Activated CD4-positive, alpha-beta T cell treated with anti-CD3 and anti-CD28 coated beads, Interleukin-2, amount 50 U/mL, for 24 hours (primary cell): ENCODE data around the gene ST7.
"Not testable (repeated sequence)": the region's sequence is repeated elsewhere in the genome, so short reads cannot be mapped to it uniquely, and the experiment has no call there.

Source experiments
- DNase-seq, 2 donors: peaks; one replicate each; pipeline ENCODE4 v3.0.0-alpha.2; 2020; ENCODE audit warnings: low read depth in 1 of 2, low spot score in 1 of 2

Gene ST7

DNA sequence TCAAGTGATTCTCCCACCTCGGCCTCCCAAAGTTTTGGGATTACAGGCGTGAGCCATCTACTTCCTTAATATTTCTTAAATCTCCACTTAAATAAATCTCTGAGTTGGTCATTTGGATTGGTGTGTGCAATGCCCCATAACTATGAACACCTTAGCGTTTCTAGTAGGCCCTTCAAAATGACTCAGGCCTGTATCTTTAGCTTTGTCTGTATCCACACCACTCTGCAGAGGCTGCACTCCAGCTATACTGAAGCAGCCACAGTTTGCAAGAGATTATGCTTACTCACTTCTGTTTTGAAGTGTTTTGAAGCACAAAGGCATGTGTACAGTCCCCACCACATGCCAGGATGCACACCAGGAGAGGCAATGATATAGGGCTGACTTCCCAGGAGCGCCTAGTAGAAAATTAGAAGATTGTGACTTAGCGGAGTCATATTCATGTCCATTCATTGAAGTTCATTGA lies 2.4 kb upstream of the ST7 start:
- DNase-seq = no peak

DNA sequence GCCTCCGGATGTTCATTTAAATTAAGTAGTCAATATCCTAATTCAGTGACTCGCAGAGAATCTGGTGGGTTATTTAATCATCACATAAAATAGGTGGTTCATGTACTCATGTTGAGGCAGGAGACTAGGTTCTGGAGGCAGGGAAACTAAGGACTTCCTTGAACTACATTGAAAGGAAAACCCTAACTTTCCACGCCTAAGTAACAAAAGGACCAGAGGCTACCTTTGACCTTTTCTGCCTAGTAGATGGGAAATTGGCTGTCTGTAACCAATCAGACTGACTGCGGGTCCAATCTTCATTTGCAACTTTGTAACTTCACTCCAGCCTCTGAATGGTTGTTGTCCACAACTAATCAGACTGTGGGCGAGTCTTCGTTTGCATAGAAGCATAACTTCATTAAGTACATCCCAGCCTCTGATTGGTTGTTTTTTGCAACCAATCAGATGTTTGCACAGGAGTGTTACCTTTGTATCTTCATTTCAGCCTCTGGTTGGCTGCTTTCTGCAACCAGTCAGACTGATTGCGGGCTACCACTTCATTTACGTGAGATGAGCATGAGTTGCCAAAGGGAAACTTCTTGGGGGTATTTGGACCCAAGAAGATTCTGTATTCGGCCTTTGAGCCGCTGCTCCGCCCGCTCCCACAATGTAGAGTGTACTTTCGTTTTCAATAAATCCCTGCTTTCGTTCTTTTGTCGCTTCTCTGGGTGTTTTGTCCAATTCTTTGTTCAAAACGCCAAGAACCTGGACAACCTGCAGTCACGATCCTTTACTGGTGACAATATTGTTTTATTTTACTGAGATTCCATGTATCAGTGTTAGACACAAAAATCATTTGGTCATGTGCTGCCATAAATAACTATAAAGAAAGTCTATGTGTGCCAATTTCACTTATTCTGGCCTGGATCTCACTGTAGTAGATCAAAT lies 1.7 kb upstream of the ST7 start:
- DNase-seq = no peak

DNA sequence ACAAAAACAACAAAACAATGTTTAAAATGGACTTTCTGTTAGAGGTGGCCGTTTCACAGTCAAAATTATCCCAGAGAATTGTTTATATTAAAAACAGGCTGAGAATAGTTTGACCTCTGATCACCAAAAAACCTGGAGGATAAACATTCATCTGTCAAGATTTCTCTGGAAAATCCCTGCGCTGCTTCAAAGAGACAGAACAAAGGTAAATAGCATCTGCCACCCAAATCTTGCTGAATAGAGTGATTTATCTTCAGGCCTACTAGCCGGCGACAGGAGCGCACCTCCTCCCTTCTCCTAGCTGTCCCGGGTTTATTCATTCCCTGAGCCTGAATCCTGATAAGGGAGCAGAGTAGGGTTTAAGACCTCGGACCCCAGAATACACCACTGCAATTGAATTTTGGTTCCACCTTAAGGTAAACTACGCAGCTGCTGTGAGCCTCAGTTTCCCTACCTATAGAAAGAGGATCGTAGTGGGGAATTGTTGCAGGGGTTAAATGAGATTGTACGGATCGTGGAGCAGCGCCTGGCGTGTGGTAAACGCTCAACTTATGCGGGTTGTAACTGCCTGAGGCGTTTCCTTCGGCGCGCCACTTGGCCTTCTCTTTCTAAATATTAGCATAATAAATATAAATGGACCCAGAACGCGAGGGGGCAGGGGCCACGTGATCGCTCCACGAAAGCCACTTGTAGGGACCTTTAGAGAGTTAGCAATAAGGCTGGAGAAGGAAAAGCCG lies 498 bp upstream of the ST7 start:
- DNase-seq = no peak

DNA sequence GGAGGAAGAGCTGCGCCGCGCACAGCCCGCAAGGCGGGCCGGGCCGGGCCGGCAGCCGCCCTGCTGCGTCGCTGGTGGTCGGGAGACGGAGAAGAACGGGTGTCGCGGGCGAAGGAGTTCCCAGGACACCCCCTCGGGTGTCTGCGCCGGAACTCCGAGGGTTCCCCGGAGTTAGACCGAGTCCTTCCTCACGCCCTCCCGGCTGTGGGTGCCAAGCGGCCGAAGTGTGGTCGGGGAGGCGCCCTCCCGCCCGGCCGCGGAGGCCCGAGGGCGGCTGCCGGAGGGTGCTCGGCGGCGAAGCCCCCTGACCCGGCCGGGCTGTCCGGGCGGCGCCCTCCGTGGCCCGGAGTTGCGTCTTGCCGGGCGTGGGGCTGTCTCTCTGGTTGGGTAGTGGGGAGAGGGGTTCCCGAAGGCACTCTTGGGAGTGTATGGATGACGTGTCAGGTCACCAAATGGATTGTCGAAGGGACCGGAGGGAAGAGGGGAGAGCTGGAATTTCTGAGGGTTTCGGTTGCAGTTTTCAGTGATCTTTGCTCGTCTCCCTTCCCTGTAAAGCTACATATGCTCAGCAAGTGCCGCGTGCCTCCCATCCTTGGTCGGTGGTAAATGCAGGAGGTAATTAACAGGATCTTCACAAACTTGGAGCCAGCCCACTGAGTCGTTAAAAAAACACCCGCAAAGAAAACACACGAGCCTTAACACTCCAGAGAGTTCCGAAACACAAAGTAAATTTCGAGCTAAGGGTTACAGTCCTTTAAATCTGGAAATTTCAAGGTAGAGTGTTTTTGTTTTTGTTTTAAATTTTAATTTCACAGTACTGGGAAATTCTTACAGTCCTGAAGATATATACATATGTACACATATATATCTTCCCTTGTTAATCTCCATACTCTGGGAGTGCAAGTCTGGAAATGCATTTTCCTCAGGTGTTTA lies 871 bp downstream of the ST7 start:
- peak in 1 of 2 donors; percentile 20 for DNase-seq

DNA sequence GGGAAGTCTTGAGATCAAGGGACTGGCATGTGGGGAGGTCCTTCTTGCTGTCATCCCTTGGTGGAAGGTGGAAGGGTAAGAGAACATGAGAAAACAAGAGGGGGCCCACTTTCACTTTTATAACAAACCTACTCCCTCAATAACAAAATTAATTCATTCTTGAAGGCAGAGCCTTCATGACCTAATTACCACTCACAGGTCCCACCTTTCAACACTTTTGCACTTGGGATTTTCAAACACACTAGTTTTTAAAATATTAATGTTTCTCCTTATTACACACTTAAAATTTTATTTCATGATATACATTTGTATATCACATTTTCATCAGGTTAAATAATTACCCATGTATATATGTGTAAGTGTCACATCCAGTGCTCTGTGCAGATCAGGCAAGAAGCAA lies 2.0 kb downstream of the ST7 start:
- DNase-seq = no peak

DNA sequence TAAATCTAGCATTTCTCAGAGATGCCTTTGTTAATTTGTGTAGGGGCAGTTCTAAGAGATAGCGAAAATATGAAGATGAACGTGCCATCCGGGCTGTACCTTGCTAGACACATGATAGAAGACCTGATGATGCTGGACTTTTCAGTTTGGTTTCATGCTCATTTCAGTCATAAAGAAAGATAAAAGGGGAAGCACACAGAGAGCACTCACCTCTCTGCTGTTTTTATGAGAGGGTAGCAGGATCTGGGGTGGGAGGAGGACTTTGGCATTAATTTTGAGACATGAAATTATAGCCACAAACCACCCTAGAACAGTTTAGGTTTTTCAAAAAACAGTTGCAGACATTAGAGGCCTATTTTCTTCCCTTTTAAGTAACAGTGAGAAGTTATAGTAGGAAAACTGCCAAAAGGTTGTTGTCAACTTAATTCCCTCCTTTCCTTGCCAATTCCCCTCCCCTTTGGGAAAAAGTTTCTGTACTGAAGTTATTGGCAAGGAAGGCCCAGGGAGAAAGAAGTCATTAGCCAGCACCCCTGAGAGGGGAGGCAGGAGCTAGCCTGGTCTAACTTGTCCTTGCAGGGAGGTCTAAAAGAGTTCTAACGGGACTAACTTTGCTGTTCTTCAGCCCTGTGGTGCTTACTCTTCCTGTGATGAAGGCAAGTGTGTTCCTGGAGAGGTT lies 2.6 kb downstream of the ST7 start:
- DNase-seq = no peak

DNA sequence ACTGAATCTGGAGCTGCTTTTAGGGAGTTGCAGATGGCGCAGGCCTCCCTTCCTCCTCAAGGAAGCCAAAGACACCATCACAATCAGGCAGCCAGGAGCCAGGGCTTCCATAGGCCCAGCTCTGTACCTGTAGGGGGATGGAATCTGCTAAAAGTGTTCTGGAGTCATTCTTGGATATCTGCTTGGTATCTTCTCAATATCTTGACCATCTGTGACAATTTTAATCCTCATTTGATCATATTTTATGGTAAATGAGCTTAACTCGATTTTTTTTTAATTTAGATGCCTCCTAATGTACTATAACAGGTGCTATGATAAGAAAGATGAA lies 3.1 kb downstream of the ST7 start:
- DNase-seq = no peak

DNA sequence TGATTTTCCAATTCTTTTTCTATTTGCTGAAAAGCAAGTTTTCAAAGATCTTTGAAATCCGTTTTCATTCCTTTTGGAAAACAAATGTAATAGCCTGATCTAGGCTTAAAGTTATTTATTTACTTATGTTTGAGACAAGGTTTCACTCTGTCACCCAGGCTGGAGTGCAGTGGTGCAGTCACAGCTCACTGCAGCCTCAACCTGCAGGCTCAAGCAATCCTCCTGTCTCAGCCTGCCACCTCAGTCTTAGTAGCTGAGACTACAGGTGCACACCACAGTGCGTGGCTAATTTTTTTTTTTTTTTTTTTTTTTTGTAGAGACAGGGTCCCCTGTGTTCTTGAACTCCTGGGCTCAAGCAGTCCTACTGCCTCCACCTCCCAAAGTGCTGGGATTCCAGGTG lies 4.6 kb downstream of the ST7 start:
- no peak for DNase-seq

DNA sequence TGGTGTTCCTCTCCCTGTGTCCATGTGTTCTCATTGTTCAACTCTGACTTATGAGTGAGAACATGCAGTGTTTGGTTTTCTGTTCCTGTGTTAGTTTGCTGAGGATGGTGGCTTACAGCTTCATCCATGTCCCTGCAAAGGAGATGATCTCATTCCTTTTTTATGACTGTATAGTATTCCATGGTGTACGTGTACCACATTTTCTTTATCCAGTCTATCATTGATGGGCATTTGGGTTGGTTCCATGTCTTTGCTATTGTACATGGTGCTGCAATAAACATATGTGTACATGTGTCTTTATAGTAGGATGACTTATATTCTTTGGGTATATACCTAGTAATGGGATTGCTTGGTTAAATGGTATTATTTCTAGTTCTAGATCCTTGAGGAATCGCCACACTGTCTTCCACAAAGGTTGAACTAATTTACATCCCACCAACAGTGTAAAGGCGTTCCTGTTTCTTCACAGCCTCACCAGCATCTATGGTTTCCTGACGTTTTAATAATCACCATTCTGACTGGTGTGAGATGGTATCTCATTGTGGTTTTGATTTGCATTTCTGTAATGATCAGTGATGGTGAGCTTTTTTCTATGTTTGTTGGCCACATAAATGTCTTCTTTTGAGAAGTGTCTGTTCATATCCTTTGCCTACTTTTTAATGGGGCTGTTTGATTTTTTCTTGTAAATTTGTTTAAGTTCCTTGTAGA lies 8.8 kb downstream of the ST7 start:
- not testable (repeated sequence) for DNase-seq

DNA sequence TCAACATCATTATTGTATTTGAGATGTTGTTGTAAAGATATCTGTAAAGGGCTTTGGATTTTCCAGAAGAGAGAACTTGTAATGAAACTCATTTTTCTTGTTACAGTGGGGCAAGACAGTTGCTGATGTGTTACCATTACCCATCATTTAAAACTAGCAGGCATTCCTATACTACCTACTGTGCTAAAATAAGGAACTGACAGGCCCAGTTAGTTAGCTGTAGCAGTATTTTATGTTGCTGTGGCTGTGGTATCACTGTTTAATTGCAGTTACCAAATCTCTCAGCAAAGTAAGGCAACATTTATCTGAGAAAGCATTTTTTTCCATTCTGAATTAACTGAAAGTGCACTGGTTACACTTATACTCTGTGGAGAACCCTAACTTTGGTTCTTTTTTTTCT lies 9.9 kb downstream of the ST7 start:
- no peak for DNase-seq

DNA sequence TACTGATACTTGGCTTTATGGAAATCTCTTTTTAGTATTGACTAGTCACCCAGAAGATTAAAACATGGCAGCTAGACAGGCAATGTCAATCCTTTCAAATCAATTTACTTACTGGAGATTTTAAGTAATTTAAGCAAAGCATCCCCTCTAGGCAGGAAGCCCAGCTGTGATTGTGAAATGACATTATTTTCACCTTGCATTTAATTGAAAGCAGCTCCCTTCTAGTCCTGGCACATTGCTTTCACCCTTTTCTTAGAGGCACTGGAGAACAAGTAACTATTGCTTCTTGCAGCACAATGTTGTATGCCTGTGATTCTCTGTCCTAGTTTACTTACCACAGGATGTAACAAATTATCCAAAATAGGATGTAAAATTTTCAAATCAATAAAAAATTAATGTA lies 13.3 kb downstream of the ST7 start:
- DNase-seq = no peak

DNA sequence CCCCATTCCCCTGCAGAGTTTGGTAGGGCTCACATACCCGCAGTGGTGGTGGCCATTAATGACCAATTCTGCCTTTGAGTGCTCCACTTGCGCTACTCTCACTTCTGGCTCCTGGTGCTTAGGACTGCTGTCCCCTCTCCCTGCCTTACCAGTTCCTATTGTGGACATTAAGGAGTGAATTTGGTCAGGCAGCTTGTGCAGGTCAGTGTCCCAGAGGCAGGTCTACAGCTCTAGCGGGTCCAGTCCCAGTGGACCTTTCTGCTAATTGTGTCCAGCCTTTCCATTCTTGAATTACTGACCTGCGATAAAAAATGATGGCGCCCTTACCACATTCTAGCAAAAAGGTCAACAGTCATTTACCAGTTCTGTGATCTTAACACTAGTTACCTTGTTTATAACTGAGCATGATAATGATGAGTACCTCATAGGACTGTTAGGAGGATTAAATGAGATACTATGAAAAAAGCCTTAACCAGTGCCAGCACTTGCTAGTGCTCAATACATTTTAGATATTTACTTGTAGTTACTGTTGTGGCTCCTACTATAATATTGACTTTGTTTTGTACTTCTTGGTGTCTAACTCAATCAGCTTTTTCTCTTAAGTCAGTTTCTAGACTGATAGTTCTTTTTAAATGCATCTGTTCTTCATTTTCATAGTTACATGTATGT lies 14.1 kb downstream of the ST7 start:
- no peak for DNase-seq

DNA sequence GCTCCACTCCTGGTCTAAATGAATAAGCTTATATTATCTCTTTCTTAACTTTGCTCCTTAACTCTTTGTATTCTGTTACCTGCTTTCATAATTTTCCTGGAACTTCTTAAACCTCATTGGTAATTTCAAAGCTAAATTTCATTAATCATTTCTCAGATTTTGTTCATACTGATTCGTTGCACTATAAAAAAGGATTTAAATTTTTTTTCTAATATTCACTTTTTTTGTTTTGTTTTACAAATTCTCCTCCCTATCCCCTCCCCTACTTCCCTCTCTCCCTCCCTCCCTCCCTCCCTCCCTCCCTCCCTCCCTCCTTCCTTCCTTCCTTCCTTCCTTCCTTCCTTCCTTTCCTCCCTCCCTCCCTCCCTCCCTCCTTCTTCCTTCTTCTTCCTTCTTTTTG lies 14.7 kb downstream of the ST7 start:
- DNase-seq = no peak

DNA sequence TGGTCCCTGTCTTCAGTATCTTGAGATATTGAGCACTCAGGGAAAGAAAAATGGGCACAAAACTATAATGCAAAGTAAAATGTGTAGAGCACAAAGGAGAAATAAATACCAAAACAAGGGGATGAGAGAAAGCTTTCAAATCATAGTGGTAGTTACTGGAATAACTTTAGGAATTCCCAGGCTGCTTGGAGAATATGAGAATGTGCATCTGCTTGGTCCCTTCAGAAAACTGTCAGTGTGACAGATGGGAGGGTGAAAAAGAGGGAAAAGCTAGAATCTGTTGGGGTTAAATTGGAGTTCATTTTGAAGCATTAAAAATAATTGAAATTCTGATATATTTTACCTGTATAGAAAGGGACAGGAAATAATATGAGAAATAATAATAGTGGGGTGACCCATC lies 15.3 kb downstream of the ST7 start:
- no peak for DNase-seq

DNA sequence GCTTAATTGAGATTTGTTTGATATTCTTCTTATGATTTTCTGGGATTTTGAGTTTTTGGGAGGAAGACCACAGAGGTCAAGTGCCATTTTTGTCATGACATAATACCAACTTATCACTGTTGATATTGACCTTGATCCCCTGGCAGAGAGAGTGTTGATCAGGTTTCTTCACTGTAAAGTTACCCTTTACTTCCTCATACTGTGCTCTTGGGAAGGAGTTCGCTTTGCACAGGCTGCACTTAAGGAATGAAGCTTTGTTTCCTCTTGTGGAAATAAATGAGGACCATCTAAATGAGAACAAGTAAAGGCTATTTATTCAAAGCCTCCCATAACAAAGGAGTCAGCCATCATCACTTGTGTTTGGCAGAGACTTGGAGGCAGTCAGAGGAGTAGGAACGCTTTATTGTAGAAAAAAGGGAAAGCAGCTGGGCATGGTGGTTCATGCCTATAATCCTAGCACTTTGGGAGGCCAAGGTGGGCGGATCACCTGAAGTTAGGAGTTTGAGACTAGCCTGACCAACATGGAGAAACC lies 16.1 kb downstream of the ST7 start:
- no peak for DNase-seq

DNA sequence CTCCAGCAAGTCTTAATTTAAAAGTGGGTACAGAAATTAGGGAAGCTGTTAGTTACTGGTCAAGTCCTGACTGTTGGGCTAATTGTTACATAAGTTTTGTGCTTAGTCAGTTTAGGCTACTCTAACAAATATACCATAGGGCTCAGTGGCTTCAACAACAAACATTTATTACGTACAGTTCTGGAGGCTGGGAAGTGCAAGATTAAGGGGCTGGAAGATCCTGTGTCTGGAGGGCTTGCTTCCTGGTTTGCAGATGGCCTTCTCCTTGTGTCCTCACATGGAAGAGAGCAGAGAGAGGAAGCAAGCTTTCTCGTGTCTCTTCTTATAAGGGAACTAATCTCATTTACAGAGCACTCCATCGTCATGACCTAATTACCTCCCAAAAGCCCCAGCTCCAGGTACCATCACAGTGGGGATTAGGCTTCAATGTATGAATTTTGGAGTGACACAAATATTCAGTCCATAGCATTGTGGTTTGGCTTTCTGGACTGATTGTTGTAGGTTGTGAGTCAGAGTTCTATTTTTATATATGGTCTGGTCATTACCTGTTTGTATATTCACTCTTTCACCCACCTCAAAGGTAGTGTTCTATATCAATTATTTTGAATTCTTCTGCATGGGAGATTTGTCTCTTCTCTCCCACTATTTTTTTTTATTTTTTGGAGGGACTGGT lies 17.1 kb downstream of the ST7 start:
- DNase-seq = no peak

DNA sequence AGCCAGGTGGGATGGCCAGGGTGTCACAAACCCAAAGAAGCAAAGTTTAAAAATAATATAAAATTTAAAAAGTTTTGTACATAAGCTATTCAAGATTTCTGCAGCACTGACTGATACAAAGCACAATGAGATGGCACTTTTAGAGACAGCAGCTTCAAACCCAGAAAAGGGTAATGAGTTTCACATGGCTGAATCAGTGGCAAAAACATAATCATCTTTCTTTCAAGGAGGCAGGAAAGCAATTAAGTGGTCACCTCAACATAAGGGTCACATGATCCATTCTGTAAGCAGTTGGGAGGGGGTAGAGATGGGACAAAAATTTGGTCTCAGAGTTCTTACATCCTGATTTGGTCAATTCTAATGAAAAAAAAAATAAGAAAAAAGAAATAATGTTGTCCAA lies 17.9 kb downstream of the ST7 start:
- not testable (repeated sequence) for DNase-seq

DNA sequence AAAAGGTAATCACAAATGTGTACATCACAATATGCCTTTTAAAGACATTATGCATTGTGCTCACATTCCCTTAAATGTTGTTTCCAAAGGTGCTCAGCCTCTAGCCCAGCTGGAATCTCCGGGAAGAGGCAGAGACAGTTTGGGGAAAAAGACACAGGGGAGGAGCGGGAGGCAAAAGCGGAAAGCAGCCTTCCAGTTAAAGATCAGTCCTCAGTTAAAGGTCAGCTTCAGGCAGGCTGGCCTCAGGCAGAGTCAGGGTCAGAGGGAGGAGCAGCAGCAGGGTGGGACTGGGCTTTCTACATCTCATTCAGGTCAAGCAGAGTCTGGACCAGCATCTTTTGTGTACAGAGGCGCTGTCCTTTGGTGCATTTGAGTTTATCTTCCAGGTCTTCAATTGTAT lies 18.6 kb downstream of the ST7 start:
- DNase-seq = no peak

DNA sequence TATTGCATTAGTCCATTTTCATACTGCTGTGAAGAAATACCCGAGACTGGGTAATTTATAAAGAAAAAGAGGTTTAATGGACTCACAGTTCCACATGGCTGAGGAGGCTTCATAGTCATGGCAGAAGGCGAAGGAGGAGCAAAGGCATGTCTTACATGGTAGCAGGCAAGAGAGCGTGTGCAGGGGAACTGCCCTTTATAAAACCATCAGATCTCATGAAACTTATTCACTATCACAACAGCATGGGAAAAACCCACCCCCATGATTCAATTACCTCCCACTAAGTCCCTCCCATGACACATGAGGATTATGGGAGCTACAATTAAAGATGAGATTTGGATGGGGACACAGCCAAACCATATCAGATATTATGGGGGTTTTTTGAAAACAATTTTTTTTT lies 21.7 kb downstream of the ST7 start:
- not testable (repeated sequence) for DNase-seq
